Activated CD4-positive, alpha-beta T cell treated with anti-CD3 and anti-CD28 coated beads, Interleukin-2, amount 10 ng/mL, durations not matched to agents 24 days and 14 days (primary cell): Measurements from ENCODE around the gene THSD4. TPM values are rescaled to one million over a fixed set of nuclear protein-coding genes. Genes with fewer than 3 reads are reported as not detected.

Experiments used
- DNase-seq: peaks from one replicate; pipeline ENCODE4 v3.0.0; 2022
- H3K27ac Mint-ChIP-seq: one replicate; pipeline ENCODE4 v1.8.0; 2022; ENCODE audit warnings: mild to moderate bottlenecking, mixed read lengths
- H3K27me3 Mint-ChIP-seq: one replicate; pipeline ENCODE4 v1.8.0; 2022; ENCODE audit warnings: mixed read lengths
- H3K36me3 Mint-ChIP-seq: one replicate; pipeline ENCODE4 v1.8.0; 2022; ENCODE audit warnings: low read depth, mild to moderate bottlenecking, mixed read lengths
- H3K4me1 Mint-ChIP-seq: one replicate; pipeline ENCODE4 v1.8.0; 2021; ENCODE audit warnings: mixed read lengths
- H3K4me3 Mint-ChIP-seq: one replicate; pipeline ENCODE4 v1.8.0; 2022; ENCODE audit warnings: mild to moderate bottlenecking, moderate library complexity, mixed read lengths
- H3K9me3 Mint-ChIP-seq: one replicate; pipeline ENCODE4 v1.8.0; 2021; ENCODE audit warnings: mixed read lengths
- intact Hi-C: fragments of 100-400 bp; cut with micrococcal nuclease; formaldehyde crosslinking; loops from one replicate; pipeline ENCODE4 v1.15.1; 2023
- total RNA-seq: library from RNA; stranded (reverse); gene quantifications from 2 replicates; pipeline ENCODE4 v1.2.3, GENCODE V29; 2022

Gene THSD4
- total RNA-seq, 1 donor from 2014 or later = not detected

DNA sequence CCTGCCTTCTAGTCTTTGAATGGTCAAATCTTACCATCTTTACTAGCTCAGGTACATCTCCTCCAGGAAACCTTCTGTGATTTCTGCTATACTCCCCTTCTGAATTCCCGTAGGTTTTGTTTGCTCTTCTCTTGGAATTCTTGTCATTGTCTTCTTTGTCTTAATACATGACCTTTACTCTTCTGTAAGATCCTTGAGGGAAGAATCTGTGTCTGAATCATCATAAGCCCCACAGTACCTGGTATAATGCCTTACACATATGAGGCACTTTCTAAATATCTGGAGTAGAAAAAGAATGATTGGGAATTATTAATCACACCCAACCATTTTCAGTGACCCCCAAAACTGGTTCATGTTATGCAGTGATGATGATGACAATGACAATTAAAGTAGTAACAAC, 485.0 kb downstream of the THSD4 start:
- H3K27ac Mint-ChIP-seq = no peak overlapping the region
- no peaks in the 10 kb centered on the region for H3K36me3 Mint-ChIP-seq
- intact Hi-C loops = no loop called here
- H3K9me3 Mint-ChIP-seq = no peaks in the 10 kb centered on the region
- no peaks in the 10 kb centered on the region for H3K4me1 Mint-ChIP-seq
- no peaks in the 10 kb centered on the region for H3K27me3 Mint-ChIP-seq
- H3K4me3 Mint-ChIP-seq = no peak overlapping the region
- no peak for DNase-seq

DNA sequence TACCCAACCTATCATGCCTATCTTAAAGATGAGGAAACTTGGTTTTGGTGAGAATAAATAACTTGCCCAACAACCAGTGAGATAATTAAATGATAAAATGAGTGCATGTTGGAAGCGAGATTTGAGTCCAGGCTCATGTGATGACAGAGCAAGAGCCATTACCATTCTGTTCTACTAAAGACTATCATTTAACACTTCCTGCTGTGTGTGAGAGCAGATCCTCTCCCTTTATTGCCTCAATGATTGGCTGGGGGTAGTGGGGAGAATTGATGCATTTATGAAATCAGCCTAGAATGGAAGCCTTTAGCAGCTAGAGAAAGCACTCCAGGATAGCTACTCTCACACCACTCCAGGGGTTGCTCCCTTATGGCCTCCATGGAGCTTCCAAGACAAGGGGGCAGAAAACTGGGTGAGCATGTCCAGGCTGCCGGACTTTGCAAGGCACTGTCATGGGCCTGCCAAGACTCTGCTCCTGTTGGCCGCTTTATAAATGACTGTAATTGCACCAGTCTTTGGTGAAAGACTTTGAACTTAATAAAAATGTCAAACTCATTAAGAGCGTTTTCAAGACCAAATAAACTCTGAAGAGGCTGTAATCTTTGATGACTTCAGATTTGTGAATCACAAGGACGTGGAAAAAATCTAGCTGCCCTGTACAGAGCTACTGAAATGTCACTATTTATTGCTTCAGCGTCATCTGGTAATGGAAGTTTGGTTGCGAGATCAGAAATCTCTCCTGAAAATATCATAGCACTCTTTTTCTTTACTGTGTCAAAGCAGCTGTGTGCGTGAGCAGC, 486.0 kb downstream of the THSD4 start:
- H3K27ac Mint-ChIP-seq = no peak overlapping the region
- H3K36me3 Mint-ChIP-seq = no peaks in the 10 kb centered on the region
- intact Hi-C loops = no loop called here
- H3K27me3 Mint-ChIP-seq = peaks cover 5% of the 10 kb centered on the region
- no peaks in the 10 kb centered on the region for H3K4me1 Mint-ChIP-seq
- no peaks in the 10 kb centered on the region for H3K9me3 Mint-ChIP-seq
- H3K4me3 Mint-ChIP-seq = no peak overlapping the region
- no peak for DNase-seq

DNA sequence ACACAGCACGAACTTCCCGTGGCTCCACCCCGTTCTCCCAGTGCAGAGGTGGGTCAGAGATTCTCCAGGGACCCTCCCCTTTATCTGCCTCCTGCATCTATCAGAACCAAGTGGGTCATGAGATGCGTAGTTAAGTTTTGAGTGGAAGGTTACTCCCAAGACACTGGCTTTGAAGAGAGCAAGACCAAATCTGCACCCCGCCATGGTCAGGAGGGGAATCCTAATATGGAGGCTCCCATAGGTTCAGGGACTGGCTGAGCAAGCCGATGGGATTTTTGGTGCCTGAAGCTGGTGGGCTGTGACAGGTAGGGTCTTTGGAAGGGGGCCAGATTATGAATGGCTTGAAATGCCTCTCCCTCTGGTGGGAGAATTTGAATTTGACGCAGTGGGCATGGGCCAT, 488.1 kb downstream of the THSD4 start:
- Mint-ChIP-seq H3K4me3 (no peak overlapping the region), H3K27ac (no peak overlapping the region), H3K36me3 (no peaks in the 10 kb centered on the region), H3K4me1 (no peaks in the 10 kb centered on the region), H3K9me3 (no peaks in the 10 kb centered on the region), H3K27me3 (peaks cover 5% of the 10 kb centered on the region)
- intact Hi-C loops = no loop called here
- DNase-seq = no peak

- Mint-ChIP-seq H3K4me1 (no peaks in the 10 kb centered on the region), H3K27ac (no peak overlapping the region), H3K4me3 (no peak overlapping the region), H3K9me3 (no peaks in the 10 kb centered on the region), H3K27me3 (peaks cover 14% of the 10 kb centered on the region), H3K36me3 (no peaks in the 10 kb centered on the region)
- intact Hi-C loops = no loop called here
- DNase-seq = no peak
These were observed 492.1 kb downstream of the THSD4 start for GRCh38 chr15:71607383-71607782.

DNA sequence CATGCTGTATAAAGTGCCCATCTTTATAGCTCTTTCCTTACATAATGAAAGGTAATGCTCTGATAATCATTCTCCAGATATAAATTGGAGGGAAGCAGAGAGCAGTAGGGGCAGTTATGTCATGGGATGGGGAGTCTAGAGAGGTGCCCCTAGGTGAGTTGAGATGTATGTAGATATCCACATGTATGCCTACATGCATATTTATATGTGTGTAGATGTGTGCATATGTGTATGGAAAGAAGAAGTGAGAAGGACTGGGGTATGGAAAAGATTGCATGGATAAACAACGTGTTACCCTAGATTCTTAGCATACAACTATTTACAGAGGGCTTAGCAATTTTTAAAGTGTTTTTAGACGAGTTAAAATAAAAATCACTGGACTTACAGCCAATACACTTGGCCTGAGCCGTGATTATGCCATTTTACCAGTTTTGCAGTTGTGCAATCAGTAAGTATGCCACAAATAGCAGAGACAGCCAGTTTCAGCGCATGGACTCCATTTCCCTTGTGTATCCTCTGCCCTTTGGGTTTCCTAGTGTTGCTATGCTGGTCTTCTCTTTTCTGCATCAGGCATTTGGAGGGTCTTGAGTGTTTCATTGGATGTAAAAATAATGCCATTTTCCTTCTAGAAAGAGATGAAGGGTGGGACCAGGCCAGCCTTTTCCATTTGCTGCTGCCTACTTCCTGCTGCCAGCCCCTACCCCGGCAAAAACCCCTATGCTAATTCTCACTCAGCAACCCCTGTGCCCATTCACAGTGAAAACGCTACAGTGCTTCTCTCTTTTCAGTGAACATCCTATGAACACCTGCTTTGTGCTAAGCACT, 495.7 kb downstream of the THSD4 start:
- H3K9me3 Mint-ChIP-seq = no peaks in the 10 kb centered on the region
- no peak overlapping the region for H3K27ac Mint-ChIP-seq
- no peaks in the 10 kb centered on the region for H3K36me3 Mint-ChIP-seq
- no peaks in the 10 kb centered on the region for H3K4me1 Mint-ChIP-seq
- intact Hi-C loops = no loop called here
- DNase-seq = no peak
- peaks cover 21% of the 10 kb centered on the region for H3K27me3 Mint-ChIP-seq
- no peak overlapping the region for H3K4me3 Mint-ChIP-seq

GRCh38 chr15:71611553-71612396, 496.5 kb downstream of the THSD4 start:
- H3K4me1 Mint-ChIP-seq = no peaks in the 10 kb centered on the region
- H3K9me3 Mint-ChIP-seq = no peaks in the 10 kb centered on the region
- peaks cover 25% of the 10 kb centered on the region for H3K27me3 Mint-ChIP-seq
- intact Hi-C loops = no loop called here
- no peaks in the 10 kb centered on the region for H3K36me3 Mint-ChIP-seq
- no peak overlapping the region for H3K27ac Mint-ChIP-seq
- no peak for DNase-seq
- no peak overlapping the region for H3K4me3 Mint-ChIP-seq

- H3K4me1 Mint-ChIP-seq = no peaks in the 10 kb centered on the region
- no peak overlapping the region for H3K27ac Mint-ChIP-seq
These were observed 497.1 kb downstream of the THSD4 start for GRCh38 chr15:71612397-71612722.

GRCh38 chr15:71612869-71613268, 497.6 kb downstream of the THSD4 start:
- Mint-ChIP-seq H3K27me3 (peaks cover 25% of the 10 kb centered on the region), H3K4me3 (no peak overlapping the region), H3K27ac (no peak overlapping the region), H3K36me3 (no peaks in the 10 kb centered on the region), H3K4me1 (no peaks in the 10 kb centered on the region), H3K9me3 (no peaks in the 10 kb centered on the region)
- no peak for DNase-seq
- intact Hi-C loops = no loop called here

More at GRCh38 chr15:71612397-71612722, 497.1 kb downstream of the THSD4 start:
- intact Hi-C loops = no loop called here
- Mint-ChIP-seq H3K9me3 (no peaks in the 10 kb centered on the region), H3K4me3 (no peak overlapping the region), H3K27me3 (peaks cover 25% of the 10 kb centered on the region), H3K36me3 (no peaks in the 10 kb centered on the region)
- DNase-seq = no peak

DNA sequence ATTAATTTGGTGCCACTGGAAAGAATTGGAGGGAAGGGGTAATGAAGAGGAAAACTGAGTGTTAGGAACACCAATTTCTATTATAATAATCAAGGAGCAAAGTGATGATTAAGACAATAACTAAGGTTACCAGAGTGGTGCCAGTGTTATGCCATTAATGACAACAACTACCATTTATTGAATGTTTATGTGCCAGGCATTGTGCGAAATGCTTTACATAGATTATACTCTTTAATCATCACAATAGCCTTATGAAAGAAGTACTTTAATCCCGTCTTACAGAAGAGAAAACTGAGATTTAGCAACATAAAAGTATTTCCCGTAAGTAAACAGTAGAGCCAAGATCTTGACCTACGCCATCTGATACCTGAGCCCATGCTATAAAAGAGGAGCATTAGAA, 507.8 kb downstream of the THSD4 start:
- DNase-seq = no peak
- intact Hi-C loops = no loop called here
- Mint-ChIP-seq H3K27ac (no peak overlapping the region), H3K4me3 (no peak overlapping the region), H3K36me3 (no peaks in the 10 kb centered on the region), H3K27me3 (peaks cover 10% of the 10 kb centered on the region), H3K9me3 (no peaks in the 10 kb centered on the region), H3K4me1 (no peaks in the 10 kb centered on the region)

GRCh38 chr15:71626596-71627088, 511.4 kb downstream of the THSD4 start:
- Mint-ChIP-seq H3K4me1 (no peaks in the 10 kb centered on the region), H3K27me3 (peaks cover 9% of the 10 kb centered on the region)
- intact Hi-C loops = no loop called here

GRCh38 chr15:71627188-71627587, 511.9 kb downstream of the THSD4 start:
- Mint-ChIP-seq H3K27me3 (peaks cover 9% of the 10 kb centered on the region), H3K36me3 (no peaks in the 10 kb centered on the region), H3K4me1 (no peaks in the 10 kb centered on the region), H3K27ac (no peak overlapping the region), H3K4me3 (no peak overlapping the region), H3K9me3 (peaks cover 4% of the 10 kb centered on the region)
- no peak for DNase-seq
- intact Hi-C loops = no loop called here

More at GRCh38 chr15:71626596-71627088, 511.4 kb downstream of the THSD4 start:
- Mint-ChIP-seq H3K9me3 (peaks cover 4% of the 10 kb centered on the region), H3K4me3 (no peak overlapping the region), H3K27ac (no peak overlapping the region), H3K36me3 (no peaks in the 10 kb centered on the region)
- DNase-seq = no peak

- H3K4me3 Mint-ChIP-seq = no peak overlapping the region
- no peak overlapping the region for H3K27ac Mint-ChIP-seq
- peaks cover 4% of the 10 kb centered on the region for H3K9me3 Mint-ChIP-seq
- intact Hi-C loops = no loop called here
- H3K27me3 Mint-ChIP-seq = peaks cover 9% of the 10 kb centered on the region
- no peaks in the 10 kb centered on the region for H3K36me3 Mint-ChIP-seq
- H3K4me1 Mint-ChIP-seq = no peaks in the 10 kb centered on the region
- DNase-seq = no peak
These were observed 512.3 kb downstream of the THSD4 start for GRCh38 chr15:71627604-71628003.

GRCh38 chr15:71628988-71629770, 513.9 kb downstream of the THSD4 start:
- DNase-seq = no peak
- peaks cover 4% of the 10 kb centered on the region for H3K9me3 Mint-ChIP-seq
- H3K4me1 Mint-ChIP-seq = no peaks in the 10 kb centered on the region
- intact Hi-C loops = no loop called here
- H3K27me3 Mint-ChIP-seq = peaks cover 11% of the 10 kb centered on the region
- H3K36me3 Mint-ChIP-seq = no peaks in the 10 kb centered on the region
- no peak overlapping the region for H3K27ac Mint-ChIP-seq
- no peak overlapping the region for H3K4me3 Mint-ChIP-seq
